Measurements from ENCODE around the gene CLDN7. TPM values are rescaled to one million over a fixed set of nuclear protein-coding genes. Genes with fewer than 3 reads are reported as not detected.

Gene CLDN7
- total and polyA plus RNA-seq, 3 experiments from 2014 or later: 0.63 to 2.1 (median 1.1) TPM

GRCh38 chr17:7292729-7293128, 30.5 kb upstream of the CLDN7 start:
- Mint-ChIP-seq H3K4me3 (peak overlapping the region in 4 of 7 donors; percentile 1 to 60 (median 40)), H3K9me3 (peaks cover 0 to 2% (median 0%) of the 10 kb centered on the region in 5 donors), H3K27me3 (peaks cover 30 to 32% of the 10 kb centered on the region in 2 donors), H3K36me3 (no peaks in the 10 kb centered on the region), H3K27ac (peak overlapping the region in 1 of 8 donors; percentile 9), H3K4me1 (peaks cover 14 to 27% (median 22%) of the 10 kb centered on the region in 3 donors)
- peaks cover 24% of the 10 kb centered on the region for H3K4me1 ChIP-seq (ENCODE audit: insufficient read depth, low read length)
- H3K36me3 ChIP-seq (ENCODE audit: insufficient read depth, low read length): no peaks in the 10 kb centered on the region
- CTCF ChIA-PET: interaction anchor here (2.5 kb wide), 1 partner anchor 11 kb away, joined by 10 read pairs; the partner anchor contains the start of gene SLC2A4
- DNase-seq: no peak
- no peak overlapping the region for H3K4me3 ChIP-seq (ENCODE audit: low read length)
- H3K27me3 ChIP-seq (ENCODE audit: insufficient read depth, low read length, poor library complexity, severe bottlenecking): peaks cover 7% of the 10 kb centered on the region
- no peaks in the 10 kb centered on the region for H3K9me3 ChIP-seq (ENCODE audit: low read length)
- H3K27ac ChIP-seq (ENCODE audit: low read depth, low read length): no peak overlapping the region
- POLR2A ChIA-PET: no interaction called here

GRCh38 chr17:7292194-7292593, 29.9 kb upstream of the CLDN7 start:
- no peak for DNase-seq
- Mint-ChIP-seq H3K27ac (no peak overlapping the region), H3K27me3 (peaks cover 32 to 34% of the 10 kb centered on the region in 2 donors), H3K4me3 (no peak overlapping the region), H3K36me3 (no peaks in the 10 kb centered on the region), H3K9me3 (peaks cover 0 to 2% (median 0%) of the 10 kb centered on the region in 5 donors), H3K4me1 (peaks cover 14 to 27% (median 22%) of the 10 kb centered on the region in 3 donors)
- Histone ChIP-seq H3K4me3 (ENCODE audit: low read length) (no peak overlapping the region), H3K36me3 (ENCODE audit: insufficient read depth, low read length) (no peaks in the 10 kb centered on the region), H3K9me3 (ENCODE audit: low read length) (no peaks in the 10 kb centered on the region), H3K27me3 (ENCODE audit: insufficient read depth, low read length, poor library complexity, severe bottlenecking) (peaks cover 7% of the 10 kb centered on the region), H3K4me1 (ENCODE audit: insufficient read depth, low read length) (peaks cover 24% of the 10 kb centered on the region), H3K27ac (ENCODE audit: low read depth, low read length) (no peak overlapping the region)
- POLR2A ChIA-PET: no interaction called here
- CTCF ChIA-PET: interaction anchor here (1.5 to 2.5 kb wide), 2 partner anchors 10 to 144 kb away, joined by 5 to 10 read pairs; partner anchors contain the start of gene SLC2A4

- Histone ChIP-seq H3K4me3 (ENCODE audit: low read length) (no peak overlapping the region), H3K4me1 (ENCODE audit: insufficient read depth, low read length) (peaks cover 14% of the 10 kb centered on the region), H3K27ac (ENCODE audit: low read depth, low read length) (no peak overlapping the region), H3K27me3 (ENCODE audit: insufficient read depth, low read length, poor library complexity, severe bottlenecking) (peaks cover 6% of the 10 kb centered on the region), H3K36me3 (ENCODE audit: insufficient read depth, low read length) (no peaks in the 10 kb centered on the region), H3K9me3 (ENCODE audit: low read length) (no peaks in the 10 kb centered on the region)
- peaks cover 0 to 2% (median 0%) of the 10 kb centered on the region in 5 donors for H3K9me3 Mint-ChIP-seq
- no peaks in the 10 kb centered on the region for H3K36me3 Mint-ChIP-seq
- H3K4me3 Mint-ChIP-seq: peak overlapping the region in 1 of 7 donors; percentile 27
- peaks cover 9 to 16% (median 15%) of the 10 kb centered on the region in 3 donors for H3K4me1 Mint-ChIP-seq
- H3K27ac Mint-ChIP-seq: no peak overlapping the region
- CTCF ChIA-PET: interaction anchor here (1.0 to 1.5 kb wide), 2 partner anchors 65 to 146 kb away, joined by 3 to 5 read pairs; no protein-coding TSS in a partner anchor
- DNase-seq: no peak
- peaks cover 36 to 37% of the 10 kb centered on the region in 2 donors for H3K27me3 Mint-ChIP-seq
- POLR2A ChIA-PET: no interaction called here
Measured at GRCh38 chr17:7290685-7291084, 28.4 kb upstream of the CLDN7 start.

- no peaks in the 10 kb centered on the region for H3K36me3 ChIP-seq (ENCODE audit: insufficient read depth, low read length)
- H3K27ac Mint-ChIP-seq: peak overlapping the region in 1 of 8 donors; percentile 79
- ChIA-PET CTCF (no interaction called here), POLR2A (no interaction called here)
- peaks cover 0 to 1% (median 0%) of the 10 kb centered on the region in 5 donors for H3K9me3 Mint-ChIP-seq
- no peak overlapping the region for H3K27ac ChIP-seq (ENCODE audit: low read depth, low read length)
- no peaks in the 10 kb centered on the region for H3K9me3 ChIP-seq (ENCODE audit: low read length)
- peaks cover 34 to 40% of the 10 kb centered on the region in 2 donors for H3K27me3 Mint-ChIP-seq
- no peaks in the 10 kb centered on the region for H3K36me3 Mint-ChIP-seq
- DNase-seq: no peak
- H3K4me1 Mint-ChIP-seq: peaks cover 7 to 11% (median 10%) of the 10 kb centered on the region in 3 donors
- H3K4me3 Mint-ChIP-seq: no peak overlapping the region
- H3K27me3 ChIP-seq (ENCODE audit: insufficient read depth, low read length, poor library complexity, severe bottlenecking): peaks cover 1% of the 10 kb centered on the region
- H3K4me3 ChIP-seq (ENCODE audit: low read length): no peak overlapping the region
- H3K4me1 ChIP-seq (ENCODE audit: insufficient read depth, low read length): peaks cover 10% of the 10 kb centered on the region
Measured at GRCh38 chr17:7290166-7290565, 27.9 kb upstream of the CLDN7 start.

- Histone ChIP-seq H3K4me3 (ENCODE audit: low read length) (no peak overlapping the region), H3K27ac (ENCODE audit: low read depth, low read length) (no peak overlapping the region), H3K4me1 (ENCODE audit: insufficient read depth, low read length) (peaks cover 6% of the 10 kb centered on the region), H3K27me3 (ENCODE audit: insufficient read depth, low read length, poor library complexity, severe bottlenecking) (no peaks in the 10 kb centered on the region), H3K36me3 (ENCODE audit: insufficient read depth, low read length) (no peaks in the 10 kb centered on the region), H3K9me3 (ENCODE audit: low read length) (no peaks in the 10 kb centered on the region)
- peak overlapping the region in 1 of 8 donors; percentile 79 for H3K27ac Mint-ChIP-seq
- no peaks in the 10 kb centered on the region for H3K36me3 Mint-ChIP-seq
- H3K4me1 Mint-ChIP-seq: peaks cover 4 to 7% (median 6%) of the 10 kb centered on the region in 3 donors
- no peak for DNase-seq
- no peak overlapping the region for H3K4me3 Mint-ChIP-seq
- peaks cover 37 to 38% of the 10 kb centered on the region in 2 donors for H3K27me3 Mint-ChIP-seq
- CTCF ChIA-PET: interaction anchor here (1.3 kb wide), 1 partner anchor 66 kb away, joined by 3 read pairs; no protein-coding TSS in a partner anchor
- POLR2A ChIA-PET: no interaction called here
- H3K9me3 Mint-ChIP-seq: no peaks in the 10 kb centered on the region
Measured at GRCh38 chr17:7289256-7290032, 27.2 kb upstream of the CLDN7 start.

GRCh38 chr17:7285679-7286078, 23.4 kb upstream of the CLDN7 start:
- no peak overlapping the region for H3K27ac Mint-ChIP-seq
- no peak for DNase-seq
- H3K4me1 Mint-ChIP-seq: peaks cover 3 to 23% (median 7%) of the 10 kb centered on the region in 3 donors
- Histone ChIP-seq H3K4me3 (ENCODE audit: low read length) (no peak overlapping the region), H3K36me3 (ENCODE audit: insufficient read depth, low read length) (no peaks in the 10 kb centered on the region), H3K27me3 (ENCODE audit: insufficient read depth, low read length, poor library complexity, severe bottlenecking) (peaks cover 8% of the 10 kb centered on the region), H3K4me1 (ENCODE audit: insufficient read depth, low read length) (peaks cover 19% of the 10 kb centered on the region), H3K9me3 (ENCODE audit: low read length) (no peaks in the 10 kb centered on the region), H3K27ac (ENCODE audit: low read depth, low read length) (no peak overlapping the region)
- peaks cover 38 to 52% of the 10 kb centered on the region in 2 donors for H3K27me3 Mint-ChIP-seq
- ChIA-PET POLR2A (interaction anchor here (0.6 to 1.1 kb wide), 3 partner anchors 149 to 298 kb away, joined by 3 to 7 read pairs (median 4); partner anchors contain the start of genes MPDU1 and TMEM102), CTCF (interaction anchor here (1.2 to 8.4 kb wide), 2 partner anchors 12 to 240 kb away, joined by 4 to 87 read pairs; no protein-coding TSS in a partner anchor)
- H3K4me3 Mint-ChIP-seq: no peak overlapping the region
- no peaks in the 10 kb centered on the region for H3K36me3 Mint-ChIP-seq
- no peaks in the 10 kb centered on the region for H3K9me3 Mint-ChIP-seq

- no peak overlapping the region for H3K27ac ChIP-seq (ENCODE audit: low read depth, low read length)
- ChIA-PET CTCF (interaction anchor here (8.4 kb wide), 1 partner anchor 13 kb away, joined by 87 read pairs; no protein-coding TSS in a partner anchor), POLR2A (no interaction called here)
- peaks cover 8% of the 10 kb centered on the region for H3K27me3 ChIP-seq (ENCODE audit: insufficient read depth, low read length, poor library complexity, severe bottlenecking)
- no peak for DNase-seq
- H3K27ac Mint-ChIP-seq: peak overlapping the region in 1 of 8 donors; percentile 65
- no peaks in the 10 kb centered on the region for H3K9me3 Mint-ChIP-seq
- H3K36me3 Mint-ChIP-seq: no peaks in the 10 kb centered on the region
- H3K27me3 Mint-ChIP-seq: peaks cover 36 to 52% of the 10 kb centered on the region in 2 donors
- peaks cover 20% of the 10 kb centered on the region for H3K4me1 ChIP-seq (ENCODE audit: insufficient read depth, low read length)
- no peak overlapping the region for H3K4me3 Mint-ChIP-seq
- H3K4me1 Mint-ChIP-seq: peaks cover 11 to 25% (median 14%) of the 10 kb centered on the region in 3 donors
- no peaks in the 10 kb centered on the region for H3K36me3 ChIP-seq (ENCODE audit: insufficient read depth, low read length)
- H3K9me3 ChIP-seq (ENCODE audit: low read length): no peaks in the 10 kb centered on the region
- no peak overlapping the region for H3K4me3 ChIP-seq (ENCODE audit: low read length)
Measured at GRCh38 chr17:7284911-7285310, 22.6 kb upstream of the CLDN7 start.
